GM18951 (cell line): ENCODE results near the gene OGDHL.
"Not testable (repeated sequence)": the region's sequence is repeated elsewhere in the genome, so short reads cannot be mapped to it uniquely, and the experiment has no call there.

Experiments
- POLR2A ChIP-seq: IDR thresholded peaks from 4 replicates; pipeline ENCODE4 v1.6.1; 2011; ENCODE audit warnings: mild to moderate bottlenecking; ENCODE audit not compliant: insufficient read length, insufficient read depth; ENCODE audit errors: extremely low read depth
- in situ Hi-C: fragments of 300-500 bp; cut with MboI; formaldehyde crosslinking; loops from one replicate; pipeline ENCODE4 v1.12.0; 2022; ENCODE audit warnings: low sequenced_read_pairs, mixed read lengths, inconsistent platforms; ENCODE audit not compliant: unreplicated experiment

Gene OGDHL

GRCh38 chr10:49766484-49766883 is 4.4 kb upstream of the OGDHL start:
- no peak for TF ChIP-seq POLR2A
- in situ Hi-C loops: no loop called here

DNA sequence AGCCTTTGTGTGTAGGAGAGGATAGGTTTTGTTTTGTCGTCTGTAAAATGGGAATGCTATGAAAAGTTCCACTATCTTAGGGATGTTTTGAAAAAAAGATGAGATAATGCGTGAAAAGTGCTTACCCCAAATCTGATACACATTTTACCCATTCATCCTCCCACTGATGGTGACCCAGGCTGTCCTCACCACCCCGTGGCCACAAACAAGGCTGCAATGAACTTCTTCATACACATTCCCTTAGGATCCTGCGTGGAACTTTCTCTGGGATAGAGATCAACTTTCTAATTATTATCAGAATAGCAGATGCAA is 399 bp upstream of the OGDHL start:
- no peak for TF ChIP-seq POLR2A
- in situ Hi-C loops: no loop called here

DNA sequence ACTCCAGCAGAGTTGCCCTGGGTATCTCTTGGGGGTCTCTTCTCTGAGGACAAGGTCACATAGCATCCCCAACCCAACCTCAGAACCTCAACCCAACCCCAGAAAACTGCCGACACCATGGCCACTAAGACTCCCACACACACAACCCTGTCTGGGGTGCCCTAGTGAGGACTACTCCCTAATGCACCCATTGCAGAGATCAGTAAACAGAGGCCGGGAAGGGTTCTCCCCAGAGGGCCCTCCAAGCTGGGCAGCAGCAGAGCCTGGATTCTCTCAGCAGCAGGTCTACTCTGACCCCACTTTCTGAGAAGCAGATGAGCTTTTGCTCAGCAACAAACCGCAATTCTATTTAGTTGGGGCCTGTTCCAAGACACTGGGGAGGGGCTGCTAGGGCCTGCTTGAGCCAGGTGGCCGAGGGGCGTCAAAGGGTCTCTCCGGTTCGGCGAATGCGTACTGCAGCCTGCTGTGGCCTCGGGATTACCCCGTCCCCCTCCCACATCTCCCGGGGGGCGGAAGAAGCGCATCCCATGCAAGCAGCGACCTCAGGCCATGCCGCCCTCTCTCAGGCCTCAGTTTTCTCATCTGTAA is 828 bp downstream of the OGDHL start:
- in situ Hi-C loops: no loop called here
- no peak for TF ChIP-seq POLR2A

DNA sequence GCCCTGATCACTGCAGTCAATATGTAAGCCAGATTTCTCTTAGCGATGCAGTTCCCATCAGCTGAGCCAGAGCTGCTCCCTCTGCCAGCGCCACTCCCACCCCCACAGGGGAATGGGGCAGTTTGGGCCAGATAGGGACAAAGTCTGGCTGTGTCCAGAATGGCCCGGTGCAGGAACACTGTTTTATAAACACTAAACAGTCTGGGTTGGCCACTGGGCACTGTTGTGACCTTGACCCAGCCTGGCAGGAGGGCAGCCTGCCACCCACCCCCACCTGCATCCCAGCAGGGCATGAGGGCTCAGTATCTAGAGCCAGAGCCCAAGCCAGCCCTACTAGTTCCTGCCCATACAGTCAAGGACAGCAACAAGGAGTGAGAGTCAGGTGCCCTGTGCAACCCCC is 1.3 kb downstream of the OGDHL start:
- TF ChIP-seq POLR2A: no peak
- in situ Hi-C loops: no loop called here

DNA sequence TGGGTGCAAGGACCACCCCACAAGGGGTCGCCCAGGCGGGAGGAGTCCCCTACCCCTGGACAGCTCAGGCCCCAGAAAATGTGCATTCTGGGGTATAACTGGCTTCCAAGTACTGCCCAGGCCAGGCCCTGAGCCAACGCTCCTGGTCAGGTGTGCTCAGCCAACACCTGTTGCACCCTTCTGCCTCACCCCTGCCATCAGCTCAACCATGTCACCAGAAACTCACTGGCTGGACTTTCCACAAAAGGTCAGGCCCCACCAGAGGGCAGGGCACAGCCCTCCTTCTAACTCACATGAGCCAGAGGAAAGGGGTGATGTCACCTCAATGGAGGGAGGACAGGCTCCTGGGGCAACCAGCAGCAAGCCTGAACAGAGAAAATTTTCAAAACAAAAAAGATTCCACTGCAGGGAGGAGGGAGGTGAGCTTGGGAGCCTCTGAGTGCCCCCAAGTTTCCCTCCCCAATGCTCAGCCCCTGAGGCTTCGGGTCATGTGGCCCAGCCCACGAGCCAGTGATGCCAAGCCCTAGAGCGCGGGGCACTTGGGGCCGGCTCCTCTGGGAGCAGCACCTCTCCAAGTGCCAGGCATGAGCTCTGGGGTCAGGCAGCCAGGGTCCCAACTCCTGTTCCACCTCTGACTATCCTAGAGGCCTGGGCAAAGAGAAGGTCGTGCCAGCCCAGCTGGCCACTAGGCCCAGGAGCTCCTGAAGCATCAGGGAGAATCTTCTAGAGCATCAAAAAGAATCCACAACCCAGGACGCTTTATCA is 2.2 kb downstream of the OGDHL start:
- TF ChIP-seq POLR2A: no peak
- in situ Hi-C loops: no loop called here

- TF ChIP-seq POLR2A: no peak
- in situ Hi-C loops: no loop called here
These were observed 3.7 kb downstream of the OGDHL start for GRCh38 chr10:49758249-49758930.

- no peak for TF ChIP-seq POLR2A
- in situ Hi-C loops: no loop called here
These were observed 5.5 kb downstream of the OGDHL start for GRCh38 chr10:49756641-49757040.

DNA sequence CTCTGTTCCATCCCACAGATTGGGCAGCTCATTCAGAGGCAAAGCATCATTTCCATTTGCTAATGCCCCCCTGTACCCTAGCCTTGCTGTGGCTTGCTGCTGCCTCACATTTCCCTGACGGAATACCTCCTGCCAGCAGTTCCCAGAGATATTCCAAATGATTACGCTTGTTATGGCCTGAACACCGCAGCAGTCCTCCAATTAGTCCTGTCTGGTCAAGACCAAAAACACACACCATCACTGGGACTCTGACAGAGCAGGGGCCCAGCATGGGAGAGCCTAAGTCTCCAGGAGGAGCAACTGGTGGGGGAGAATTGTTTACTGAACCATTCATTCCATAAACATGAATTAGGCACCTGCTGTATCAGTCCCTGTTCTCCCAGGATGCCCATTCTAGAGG is 6.1 kb downstream of the OGDHL start:
- in situ Hi-C loops: no loop called here
- TF ChIP-seq POLR2A: no peak

- in situ Hi-C loops: not testable (repeated sequence)
These were observed 7.2 kb downstream of the OGDHL start for GRCh38 chr10:49754951-49755350.

- in situ Hi-C loops: no loop called here
- no peak for TF ChIP-seq POLR2A
These were observed 9.5 kb downstream of the OGDHL start for GRCh38 chr10:49752584-49752983.

DNA sequence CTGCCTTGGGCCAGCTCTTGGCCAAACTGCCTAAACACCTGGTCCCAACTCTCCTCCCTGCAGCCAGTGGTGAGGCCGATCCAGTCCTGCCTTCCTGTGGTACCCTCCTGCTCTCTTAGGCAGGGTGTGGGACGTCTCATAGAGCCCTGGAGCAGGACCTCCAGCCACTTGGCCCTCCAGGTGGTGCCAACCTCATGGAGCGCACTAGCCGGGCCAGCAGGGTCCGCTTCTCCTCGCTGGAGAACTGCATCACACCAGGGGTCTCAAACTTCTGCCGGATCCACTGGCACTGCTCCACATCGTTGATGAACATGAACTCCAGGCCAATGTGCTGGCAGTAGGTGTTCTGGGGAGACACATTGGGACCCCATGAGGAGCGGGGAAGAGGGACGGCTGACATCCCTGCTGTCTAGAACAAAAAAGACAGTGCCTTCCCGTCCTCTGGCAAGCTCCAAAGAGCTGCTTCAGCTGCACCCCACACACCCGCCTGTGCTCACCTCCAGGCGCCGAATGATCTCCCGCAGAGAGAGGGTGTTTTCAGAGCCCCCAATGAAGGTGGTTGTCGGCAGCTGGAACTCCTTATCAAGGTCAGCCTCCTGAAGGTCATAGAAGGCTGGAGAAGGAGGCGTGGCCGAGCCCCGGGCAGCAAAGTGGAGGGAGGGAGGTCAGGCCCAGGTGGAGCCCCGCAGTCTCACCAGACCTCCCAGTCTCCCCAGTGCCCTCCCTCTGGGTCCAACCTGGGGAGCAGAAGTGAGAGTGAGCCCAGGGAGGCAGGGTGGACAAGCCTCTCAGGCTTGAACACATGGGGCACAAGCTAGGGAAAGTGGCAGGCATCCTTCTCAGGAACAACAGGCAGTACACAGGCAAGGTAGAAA is 10.2 kb downstream of the OGDHL start:
- TF ChIP-seq POLR2A: no peak
- in situ Hi-C loops: no loop called here

DNA sequence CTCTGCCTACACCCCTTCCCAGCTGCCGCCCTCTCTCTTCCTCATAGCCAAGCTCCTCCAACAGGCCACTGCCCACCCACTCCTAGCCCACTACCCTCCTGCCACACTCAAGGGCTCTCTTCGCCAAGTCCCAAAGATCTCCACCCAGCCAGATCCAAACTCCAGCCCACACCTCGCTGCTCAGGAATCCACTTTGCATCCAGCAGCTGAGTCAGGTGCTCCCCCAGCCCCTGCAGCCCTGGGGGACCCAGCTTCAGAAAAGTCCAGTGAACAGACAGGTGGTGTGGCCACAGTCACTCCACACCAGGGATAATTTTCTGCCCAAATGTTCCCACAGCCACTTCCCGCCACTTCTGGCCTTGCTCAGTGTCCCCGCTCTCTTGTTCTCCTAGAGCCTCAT is 10.9 kb downstream of the OGDHL start:
- in situ Hi-C loops: no loop called here
- TF ChIP-seq POLR2A: no peak

DNA sequence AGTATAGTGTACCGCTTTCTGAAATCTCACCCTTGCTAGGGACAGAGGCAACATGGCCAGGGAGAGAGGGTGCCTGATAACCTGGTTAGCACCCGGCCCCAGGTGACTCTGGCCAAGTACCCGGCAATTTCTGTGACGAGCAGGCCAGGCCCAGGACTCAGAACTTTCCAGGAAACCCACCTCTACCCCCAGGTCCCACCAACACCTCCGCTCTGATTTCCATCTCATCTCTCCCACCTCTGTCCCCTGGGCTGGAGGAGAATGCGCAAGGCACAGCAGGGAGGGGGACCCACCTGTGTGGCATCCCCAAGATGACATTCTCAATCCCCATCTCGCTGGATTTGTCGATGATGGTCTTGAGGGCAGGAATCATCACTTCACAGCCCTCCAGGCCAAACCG is 11.6 kb downstream of the OGDHL start:
- no peak for TF ChIP-seq POLR2A
- in situ Hi-C loops: no loop called here
